HG03442 (cell line): ENCODE measurements around the gene TOGARAM2.

ENCODE experiments used
- ATAC-seq: cut with Tn5 transposase; IDR thresholded peaks from one replicate; pipeline ENCODE4 v1.9.1; 2021; ENCODE audit warnings: mild to moderate bottlenecking, moderate library complexity; ENCODE audit not compliant: unreplicated experiment

Gene TOGARAM2

DNA sequence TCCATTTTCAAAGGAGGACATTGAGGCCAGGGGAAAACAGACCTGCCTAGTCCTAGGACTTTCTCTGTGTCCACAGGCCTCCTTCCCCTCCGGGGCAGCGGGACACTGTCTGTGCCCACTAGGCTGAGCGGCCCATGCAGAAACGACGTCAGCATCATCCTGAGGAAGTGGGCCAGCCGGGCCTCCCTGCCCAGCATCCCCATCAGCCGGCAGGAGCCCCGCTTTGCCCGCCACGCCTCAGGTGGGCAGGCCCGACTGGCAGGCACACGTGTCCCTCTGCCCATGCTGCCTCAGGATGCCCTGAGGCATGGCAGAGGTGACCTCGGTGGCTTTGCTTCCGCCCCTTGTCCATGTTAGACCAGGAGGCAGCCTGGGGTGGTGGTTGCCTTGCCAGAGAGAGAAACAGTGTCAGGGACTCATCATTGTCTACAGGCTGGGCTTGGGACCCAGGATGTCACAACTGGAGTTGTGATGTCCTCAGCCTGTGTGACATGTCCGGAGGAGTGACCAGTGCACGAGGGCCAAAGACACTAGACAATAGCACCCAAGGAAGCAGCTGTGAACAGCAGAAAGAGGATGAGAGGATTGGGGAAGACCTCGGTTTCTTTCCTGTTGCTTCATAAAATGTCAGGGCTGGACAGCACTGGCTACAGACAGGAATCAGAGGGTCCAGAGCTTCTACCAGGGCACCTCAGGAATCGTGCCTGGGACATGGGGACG, 36.8 kb downstream of the TOGARAM2 start:
- ATAC-seq = no peak

DNA sequence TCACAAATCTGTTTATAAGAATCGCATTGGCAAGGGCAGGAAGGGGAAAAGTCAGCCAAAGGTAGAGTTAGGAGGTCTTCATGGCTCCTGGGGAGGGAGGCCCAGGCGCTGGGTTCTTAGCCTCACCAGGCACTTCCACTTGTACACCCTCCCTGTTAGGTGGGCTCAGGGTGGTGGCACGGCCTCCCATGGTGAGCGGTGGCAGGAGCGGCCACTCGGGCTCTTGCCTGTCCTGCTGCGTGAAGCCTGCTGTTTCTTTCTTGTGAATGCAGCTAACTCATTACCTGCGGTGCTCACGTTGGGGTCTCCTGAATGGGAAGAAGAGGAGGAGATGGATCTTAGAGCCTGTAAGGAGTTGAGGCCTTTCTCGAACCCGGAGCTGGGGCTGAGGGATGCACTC, 40.8 kb downstream of the TOGARAM2 start:
- ATAC-seq = no peak

DNA sequence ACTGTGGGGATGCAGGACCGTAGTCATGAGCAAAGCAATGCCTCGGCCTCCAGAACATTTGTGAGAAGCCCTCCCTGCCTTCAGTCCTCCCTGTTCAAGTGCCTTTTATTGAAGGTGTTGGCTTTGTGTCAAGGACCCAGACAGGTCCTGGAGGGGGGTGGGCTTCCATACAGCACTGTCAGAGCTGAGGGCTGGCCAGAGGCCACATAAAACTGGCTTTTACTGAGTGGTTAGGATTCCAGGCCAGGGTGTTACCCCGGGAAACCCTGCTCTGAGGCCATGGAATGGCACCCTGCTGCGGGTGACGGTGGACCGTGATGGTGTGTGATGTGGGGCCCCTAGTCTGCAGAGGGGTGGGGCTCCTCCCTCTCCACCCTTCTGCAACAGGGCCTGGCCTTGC, 41.6 kb downstream of the TOGARAM2 start:
- no peak for ATAC-seq

DNA sequence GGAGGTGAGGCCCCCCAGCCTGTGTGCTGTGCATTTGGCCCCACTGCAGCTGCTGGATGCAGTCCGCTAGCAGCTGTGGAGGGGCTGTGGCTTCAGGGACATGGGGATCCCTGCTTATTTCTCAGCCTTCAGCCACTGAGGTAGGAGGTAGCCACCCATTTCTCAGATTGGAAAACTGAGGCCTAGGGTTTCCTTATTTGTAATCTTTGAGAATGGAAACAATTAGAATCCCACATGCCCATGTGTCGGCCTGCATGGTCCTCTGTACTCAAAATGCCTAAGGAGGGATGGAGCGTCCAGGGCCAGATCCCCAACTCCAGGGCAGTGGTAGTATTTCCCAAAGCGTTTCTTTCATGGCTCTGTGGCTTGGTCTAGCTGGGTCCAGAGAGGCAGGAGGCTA, 42.1 kb downstream of the TOGARAM2 start:
- ATAC-seq = no peak

DNA sequence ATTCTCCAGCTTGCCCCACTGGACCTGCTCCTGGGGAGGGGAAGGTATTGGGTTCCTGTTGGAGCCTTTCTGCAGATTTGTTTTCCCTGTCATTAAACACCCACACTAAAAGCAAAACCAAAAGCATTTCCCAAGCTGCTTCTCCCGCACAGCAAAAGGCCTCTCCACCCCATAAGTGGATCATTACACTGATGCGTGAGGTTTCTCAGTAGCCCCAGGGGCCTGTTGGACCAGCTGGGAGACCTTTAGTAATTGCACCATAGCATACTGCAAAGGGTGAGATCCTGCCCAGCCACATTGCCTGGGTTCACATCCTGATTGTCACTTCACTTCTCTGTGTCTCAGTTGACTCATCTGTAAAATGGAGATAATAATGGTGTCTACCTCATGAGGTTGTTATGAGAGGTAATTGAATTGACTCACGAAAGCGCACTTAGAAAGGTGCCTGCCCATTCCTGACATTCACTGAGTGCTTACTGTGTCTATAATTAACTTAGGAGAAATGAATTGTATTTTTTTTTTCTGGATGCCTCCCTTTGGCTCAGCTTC, 43.9 kb downstream of the TOGARAM2 start:
- ATAC-seq = no peak

DNA sequence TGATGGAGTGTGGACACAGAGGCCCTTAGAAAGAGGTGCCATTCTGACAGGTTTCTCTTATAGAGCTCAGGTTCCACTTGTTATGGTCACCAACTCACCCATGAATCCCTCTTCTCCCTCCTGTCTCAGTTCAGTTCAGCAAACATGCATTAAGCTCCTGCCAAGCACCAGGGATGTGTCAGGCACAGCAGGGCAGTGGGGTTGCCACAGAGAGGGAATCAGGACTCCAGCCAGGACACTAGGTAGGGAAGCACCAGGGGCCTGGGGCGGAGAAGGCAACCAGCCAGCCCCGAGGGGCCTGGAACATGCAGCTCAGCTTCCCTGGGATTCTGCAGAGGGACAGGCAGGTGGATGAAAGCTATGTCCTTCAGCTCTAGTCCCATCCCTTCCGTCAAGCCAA, 44.6 kb downstream of the TOGARAM2 start:
- no peak for ATAC-seq

DNA sequence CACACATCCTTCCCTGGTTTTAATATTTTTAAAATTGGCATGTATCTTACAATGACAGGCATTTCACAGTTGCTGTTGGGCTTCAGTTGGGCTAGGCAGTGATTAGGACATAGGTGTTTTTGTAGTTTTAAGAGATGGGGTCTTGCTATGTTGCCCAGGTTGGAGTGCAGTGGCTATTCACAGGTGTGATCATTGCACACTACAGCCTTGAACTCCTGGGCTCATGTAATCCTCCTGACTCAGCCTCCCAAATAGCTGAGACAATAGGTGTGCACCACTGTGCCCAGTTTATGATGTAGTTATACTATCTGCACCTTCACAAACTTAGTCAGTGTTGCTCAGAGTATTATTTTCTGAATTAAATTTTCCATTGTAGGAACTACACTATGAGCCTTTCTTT, 49.9 kb downstream of the TOGARAM2 start:
- no peak for ATAC-seq

DNA sequence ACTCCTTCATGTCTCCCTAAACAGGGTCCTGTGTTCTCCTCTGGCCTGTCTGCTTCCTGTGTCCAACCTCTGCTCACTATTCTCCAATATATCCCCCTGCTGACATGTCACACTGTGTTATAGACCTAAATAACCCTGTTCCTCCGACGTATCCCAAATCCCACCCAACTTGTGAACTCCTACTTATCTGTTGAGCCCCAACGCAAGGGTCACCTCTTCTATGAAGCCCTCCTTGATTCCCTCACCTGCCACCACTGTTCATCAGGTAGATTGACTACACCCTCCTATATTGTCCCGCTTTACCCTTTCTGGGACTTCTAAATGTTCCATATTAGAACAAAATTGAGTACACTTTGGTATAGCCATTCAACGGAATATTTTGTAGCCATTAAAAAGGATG, 51.1 kb downstream of the TOGARAM2 start:
- no peak for ATAC-seq

DNA sequence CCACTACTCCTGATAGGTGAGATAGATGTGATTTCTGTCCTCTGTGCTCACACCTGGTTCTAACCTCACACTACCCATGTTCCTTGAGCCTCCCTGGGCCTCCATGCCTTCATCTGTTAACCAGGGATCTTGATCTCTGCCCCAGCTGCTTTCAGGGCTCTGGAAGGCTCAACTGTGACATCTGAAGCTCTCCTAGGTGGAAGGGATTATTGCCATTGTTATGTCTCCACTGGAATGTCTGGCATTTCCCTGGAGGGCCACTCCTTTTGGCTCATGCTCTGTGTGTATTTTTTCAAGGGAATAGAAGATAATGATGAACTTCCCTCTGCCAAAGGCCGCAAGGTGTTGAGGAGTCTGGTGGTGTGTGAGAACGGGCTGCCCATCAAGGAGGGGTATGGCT, 52.1 kb downstream of the TOGARAM2 start:
- ATAC-seq = no peak

DNA sequence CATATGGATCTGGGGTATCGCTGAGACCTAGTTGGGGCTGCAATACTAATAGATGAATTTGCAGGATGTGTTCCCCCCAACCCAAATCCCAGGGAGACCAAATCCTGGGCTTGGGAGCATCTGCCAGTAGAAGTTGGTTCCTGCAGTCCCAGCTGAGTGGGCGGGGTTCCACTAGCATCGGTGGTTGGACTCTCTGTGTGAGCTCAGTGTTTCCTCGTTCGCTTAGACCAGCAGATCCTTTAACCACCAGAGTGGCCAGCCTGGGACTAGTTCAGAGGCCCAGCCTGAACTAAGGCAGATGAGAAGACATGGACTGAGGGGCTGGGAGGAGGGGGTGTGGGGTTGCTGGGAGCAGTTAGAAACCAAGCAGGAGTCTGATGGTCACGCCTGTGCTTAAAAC, 52.6 kb downstream of the TOGARAM2 start:
- no peak for ATAC-seq

DNA sequence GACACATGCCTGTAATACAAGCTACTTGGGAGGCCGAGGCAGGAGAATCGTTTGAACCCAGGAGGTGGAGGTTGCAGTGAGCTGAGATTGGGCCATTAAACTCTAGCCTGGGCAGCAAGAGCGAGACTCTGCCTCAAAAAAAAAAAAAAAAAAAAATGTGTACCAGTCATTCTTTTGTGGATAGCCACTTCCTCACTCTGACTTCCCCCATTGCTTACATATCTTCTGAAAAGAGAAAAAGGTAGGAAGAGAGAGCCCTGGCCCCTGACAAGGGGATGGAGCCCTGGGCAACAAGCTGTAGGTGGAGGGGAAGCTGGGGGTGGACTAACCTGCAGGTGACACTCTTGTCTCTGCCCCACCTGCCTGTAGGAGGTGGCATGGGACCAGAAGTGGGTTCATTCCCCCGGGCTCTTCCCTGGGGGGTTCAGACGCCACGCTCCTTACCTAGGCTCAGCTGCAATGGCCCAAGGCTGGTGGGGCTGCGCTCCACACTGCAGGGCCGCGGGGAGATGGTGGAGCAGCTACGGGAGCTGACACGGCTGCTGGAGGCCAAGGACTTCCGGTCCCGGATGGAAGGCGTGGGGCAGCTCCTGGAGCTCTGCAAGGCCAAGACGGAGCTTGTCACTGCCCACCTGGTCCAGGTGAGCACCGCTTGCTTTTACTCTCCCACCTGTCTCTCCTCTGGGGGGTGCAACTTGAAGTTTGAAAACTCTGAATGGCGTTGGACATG, 54.1 kb downstream of the TOGARAM2 start:
- no peak for ATAC-seq

DNA sequence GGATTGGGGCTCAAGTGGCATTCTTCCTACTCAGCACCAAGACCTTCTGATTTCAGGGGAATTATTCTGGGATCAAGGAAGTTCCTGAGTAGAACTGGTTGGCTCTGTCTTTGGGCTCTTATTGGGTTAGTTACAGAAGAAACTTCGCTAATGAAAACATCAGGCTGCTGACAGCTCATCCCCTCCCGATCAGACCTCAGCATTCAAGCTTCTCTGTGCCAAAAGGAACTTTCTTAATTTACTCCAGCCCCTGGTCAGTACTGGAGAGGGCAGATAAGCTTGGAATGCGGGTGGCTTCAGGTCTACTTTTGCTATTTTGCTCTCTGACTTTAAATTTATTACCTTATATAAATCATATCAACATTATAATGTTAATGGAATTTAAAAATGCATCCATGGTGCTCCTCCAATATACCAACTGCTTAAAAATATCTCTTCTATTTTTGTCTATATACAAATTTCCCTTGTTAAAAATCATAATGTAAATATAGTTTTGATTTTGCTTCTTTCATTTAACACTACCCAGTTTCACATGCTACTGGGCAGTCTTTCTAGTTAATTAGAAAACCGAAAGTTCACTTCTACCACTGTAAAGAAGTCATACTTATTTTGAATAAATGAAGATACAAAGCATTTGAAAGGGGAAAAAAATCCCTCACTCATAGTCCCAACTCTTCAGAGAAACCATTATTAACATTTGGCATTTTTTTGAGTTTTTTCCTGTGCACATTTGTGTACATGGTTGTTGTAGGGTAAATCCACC, 58.8 kb downstream of the TOGARAM2 start:
- peak; percentile 55 for ATAC-seq

DNA sequence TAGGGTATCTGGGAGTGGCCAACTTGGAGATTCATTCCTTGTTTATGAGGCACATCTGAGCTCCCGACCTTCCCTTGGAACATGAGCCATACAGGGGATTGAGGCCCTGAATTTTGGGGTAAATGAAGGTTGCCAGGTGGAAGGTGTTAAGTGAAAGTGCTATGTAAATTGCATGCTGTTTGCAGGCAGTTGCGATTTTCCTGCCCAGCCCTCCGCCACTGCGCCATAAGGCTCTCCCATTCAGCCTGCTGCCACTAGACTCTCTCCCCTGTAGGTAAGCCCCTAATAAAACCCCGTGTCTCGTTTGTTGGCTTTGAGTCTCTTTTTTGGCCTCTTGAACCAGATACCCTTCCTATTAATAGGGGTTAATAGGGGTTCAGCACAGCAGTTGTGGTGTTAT, 59.5 kb downstream of the TOGARAM2 start:
- no peak for ATAC-seq

DNA sequence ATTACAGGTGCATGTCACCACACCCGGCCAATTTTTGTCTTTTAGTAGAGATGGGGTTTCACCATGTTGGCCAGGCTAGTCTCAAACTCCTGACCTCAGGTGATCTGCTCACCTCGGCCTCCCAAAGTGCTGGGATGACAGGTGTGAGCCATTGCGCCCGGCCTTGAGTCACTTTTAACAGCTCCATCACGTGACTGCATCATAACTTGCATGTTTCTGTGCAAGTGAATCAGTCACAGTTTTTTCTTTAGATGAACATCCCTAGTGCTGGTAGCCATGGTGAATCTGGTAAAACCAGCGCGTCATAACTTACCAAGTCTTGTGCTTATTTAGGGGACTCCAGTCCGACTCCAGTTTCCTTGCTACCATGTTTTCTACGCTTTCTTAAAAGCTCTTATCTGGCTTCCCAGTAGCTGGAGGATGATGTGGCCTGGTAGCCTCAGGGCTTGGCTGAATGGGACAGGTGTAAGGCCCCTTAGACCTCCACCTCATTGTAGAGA, 60.1 kb downstream of the TOGARAM2 start:
- ATAC-seq = no peak

DNA sequence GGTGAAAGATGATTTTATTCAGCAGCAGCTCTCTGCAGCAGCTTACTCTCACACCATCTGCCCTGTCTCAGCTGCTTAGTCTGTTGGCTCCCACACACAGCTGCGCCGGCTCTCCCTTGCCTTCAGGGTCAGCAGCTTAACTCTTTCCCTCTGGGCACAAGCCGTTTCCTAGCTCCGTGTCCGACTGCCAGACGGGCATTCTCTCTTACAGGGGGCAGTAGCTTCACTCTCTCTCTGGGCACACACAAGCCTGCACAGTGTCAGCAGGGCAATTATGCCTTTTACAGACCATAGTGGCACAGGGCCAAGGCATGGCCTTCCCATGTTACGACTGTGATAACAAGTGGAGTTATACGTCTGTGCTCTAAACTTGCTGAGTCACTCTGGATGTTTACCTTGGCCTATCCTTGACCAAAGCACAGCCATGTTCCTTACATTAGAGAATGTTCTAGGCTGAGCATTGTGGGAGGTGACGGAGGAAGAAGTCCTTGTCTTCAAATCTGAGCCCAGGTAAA, 61.5 kb downstream of the TOGARAM2 start:
- no peak for ATAC-seq

DNA sequence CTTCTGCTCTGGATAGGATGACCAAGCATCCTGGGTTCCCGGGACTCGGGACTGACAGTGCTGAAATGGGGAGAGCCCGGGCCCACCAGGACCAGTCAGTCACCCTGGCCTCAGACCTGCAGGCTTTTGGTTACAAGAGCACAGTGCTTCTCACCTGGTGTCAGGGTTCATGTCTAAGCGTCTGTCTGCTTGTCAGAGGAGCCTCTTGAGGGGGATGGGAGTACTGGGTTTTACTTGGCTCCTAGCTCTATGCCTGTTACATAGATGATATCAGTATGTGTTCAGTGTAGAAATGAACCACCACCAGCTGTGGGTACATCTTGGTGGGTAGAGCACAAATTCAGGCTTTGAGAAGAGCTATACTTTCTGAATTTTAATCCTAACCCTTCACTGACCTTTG, 63.4 kb downstream of the TOGARAM2 start:
- ATAC-seq = no peak

DNA sequence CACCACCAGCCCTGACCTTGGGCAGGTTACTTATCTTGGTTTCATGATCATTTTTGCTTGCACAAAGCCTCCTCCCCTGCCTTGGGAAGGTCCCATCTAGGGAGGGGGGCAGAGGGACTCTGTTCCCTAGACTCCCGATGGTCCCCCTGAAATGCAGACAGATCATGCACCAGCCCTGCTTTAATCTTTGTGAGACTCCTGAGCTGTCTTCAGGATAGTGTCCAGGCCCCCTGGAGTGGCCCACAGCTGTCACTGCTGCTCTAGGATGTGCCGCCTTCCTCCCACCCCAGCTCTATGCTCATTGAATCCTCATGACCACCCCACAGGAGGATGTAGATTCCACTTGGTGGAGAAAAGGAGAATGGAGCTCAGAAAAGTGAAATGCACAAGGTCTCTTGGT, 65.2 kb downstream of the TOGARAM2 start:
- no peak for ATAC-seq

DNA sequence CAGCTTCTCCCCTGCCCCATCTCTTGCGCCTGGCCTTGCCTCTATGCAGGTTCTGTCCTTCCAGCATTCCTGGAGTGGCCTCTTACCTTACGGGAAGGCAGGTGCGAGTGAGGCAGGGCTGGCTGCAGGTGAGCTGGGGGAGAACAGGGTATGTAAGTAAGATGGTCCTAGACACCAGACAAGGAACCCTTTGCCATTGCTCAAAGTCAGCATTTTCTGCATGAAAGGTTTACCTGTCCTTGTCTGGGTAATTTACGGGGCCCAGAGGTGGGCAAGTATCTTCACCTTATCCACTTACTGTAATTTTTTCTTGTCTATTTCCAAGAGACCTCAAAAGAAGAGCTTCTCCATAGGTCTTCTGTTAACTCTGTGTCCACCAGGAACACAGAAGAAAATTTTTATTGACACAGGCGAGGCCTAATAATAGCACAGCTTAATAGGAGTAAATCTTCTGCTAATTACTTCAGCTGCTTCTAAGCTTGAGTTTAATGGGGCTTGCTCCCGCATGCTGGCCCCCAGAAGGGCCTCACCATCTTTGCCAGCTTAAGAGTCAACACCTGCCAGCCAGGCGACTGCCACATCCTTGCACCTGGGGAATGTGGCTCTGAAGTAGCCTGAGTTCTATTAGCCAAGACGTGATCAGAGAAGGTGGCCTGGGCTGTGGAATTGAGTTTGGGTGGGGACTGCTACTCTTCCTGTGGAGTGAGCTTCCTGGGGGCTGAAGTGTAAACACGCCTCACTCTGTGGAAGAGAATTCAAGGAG, 66.2 kb downstream of the TOGARAM2 start:
- ATAC-seq = no peak

DNA sequence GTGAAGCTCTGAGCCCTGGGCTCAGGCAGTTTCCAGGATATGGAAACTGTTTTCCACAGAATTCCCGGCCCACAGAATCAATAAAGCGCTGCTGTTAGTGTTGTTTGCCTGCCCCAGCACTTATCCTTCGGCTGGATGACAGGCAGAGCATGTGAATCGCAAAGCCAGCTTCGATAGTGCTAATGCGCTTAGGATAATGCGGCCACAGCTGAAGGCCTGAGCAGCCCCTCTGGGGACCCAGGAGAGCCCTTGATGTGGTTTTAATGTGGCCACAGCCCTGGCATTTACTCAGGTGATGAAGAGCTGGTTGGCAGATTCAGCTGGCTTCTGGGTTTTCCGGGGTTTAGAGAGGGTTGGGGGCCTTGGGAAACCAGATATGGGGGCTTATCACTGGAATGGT, 69.5 kb downstream of the TOGARAM2 start:
- ATAC-seq = no peak

DNA sequence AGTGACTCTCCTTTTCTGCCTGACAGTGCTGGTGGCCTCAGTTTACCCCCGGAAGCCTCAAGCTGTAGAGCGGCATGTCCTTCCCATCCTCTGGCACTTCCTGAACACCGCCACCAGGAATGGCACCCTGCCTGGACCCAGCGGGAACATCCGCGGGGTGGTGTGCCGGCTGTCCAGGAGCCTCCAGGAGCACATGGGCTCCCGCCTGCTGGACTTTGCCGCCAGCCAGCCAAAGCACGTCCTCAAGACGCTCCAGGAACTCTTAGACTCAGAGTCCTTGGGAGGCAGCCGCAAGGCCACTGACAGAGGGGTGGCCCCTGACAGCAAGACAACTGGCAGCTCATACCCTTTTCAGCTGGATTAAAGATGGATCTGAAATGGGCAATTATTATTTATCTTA, 70.6 kb downstream of the TOGARAM2 start:
- no peak for ATAC-seq

DNA sequence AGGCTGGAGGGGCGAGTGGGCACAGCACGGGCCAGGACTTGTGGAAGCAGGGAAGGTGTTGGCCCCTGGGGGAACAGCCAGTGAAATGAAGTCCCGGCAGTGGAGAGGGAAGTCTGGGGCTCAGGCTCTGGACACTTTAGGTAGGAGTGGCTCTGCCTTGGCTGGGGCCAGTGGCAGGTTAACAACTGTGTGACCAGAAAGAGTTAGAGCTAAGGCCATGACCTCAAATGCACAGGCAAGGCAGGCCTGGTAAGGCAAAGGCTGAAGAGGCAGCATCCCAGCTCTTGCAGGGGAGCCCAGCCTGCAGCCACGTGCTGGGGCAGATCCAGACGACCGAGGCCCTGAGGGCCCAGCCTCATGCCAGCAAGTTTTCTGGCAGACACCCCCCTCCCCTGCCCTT, 71.7 kb downstream of the TOGARAM2 start:
- no peak for ATAC-seq
